ENCODE measurements around the gene EOGT.

The EOGT gene

GRCh38 chr3:68963376-68963775, 50.1 kb downstream of the EOGT start:
- DNase-seq (ENCODE audit: low read depth): no peak

DNA sequence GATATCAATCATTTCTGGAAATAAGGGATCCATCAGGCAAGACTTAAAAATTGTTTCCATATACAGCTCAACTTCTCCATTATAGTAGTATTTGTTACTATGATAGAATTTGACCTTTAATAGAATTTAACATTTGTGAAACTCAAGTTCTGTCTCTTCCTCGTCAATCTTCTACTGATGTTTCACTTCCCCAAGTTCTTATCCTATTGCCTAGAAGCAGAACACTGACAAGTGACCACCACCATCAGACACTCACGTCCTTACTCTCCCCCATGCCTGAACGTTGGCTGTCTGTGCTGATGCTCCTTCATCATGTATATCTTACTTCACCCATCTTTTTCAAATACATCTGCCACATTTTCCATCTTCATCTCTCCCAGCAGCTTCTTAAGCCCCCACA, 54.6 kb downstream of the EOGT start:
- DNase-seq (ENCODE audit: low read depth): no peak

DNA sequence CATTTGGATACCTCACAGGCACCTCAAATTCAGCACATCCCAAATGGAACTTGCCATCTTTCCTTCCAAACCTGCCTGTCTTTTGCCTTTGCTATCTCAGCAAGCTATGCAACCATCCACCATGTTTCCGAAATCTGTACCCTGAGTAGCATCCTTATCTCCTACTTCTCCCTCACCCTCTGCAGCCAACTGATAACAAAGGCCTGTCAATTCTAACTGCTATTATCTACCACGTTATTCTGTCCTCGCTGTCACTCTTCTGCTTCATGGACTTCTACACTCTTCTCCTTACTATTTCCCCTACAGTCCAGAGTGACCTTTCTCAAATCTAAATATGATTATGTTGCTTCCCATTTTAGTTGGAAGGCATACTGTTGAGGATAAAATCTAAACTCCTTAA, 55.6 kb downstream of the EOGT start:
- no peak for DNase-seq (ENCODE audit: low read depth)

GRCh38 chr3:68953816-68954444, 59.6 kb downstream of the EOGT start:
- DNase-seq (ENCODE audit: low read depth): no peak

- DNase-seq (ENCODE audit: low read depth): no peak
These were observed 68.3 kb downstream of the EOGT start for GRCh38 chr3:68945225-68945624.

GRCh38 chr3:68943753-68944500, 69.6 kb downstream of the EOGT start:
- DNase-seq (ENCODE audit: low read depth): no peak

DNA sequence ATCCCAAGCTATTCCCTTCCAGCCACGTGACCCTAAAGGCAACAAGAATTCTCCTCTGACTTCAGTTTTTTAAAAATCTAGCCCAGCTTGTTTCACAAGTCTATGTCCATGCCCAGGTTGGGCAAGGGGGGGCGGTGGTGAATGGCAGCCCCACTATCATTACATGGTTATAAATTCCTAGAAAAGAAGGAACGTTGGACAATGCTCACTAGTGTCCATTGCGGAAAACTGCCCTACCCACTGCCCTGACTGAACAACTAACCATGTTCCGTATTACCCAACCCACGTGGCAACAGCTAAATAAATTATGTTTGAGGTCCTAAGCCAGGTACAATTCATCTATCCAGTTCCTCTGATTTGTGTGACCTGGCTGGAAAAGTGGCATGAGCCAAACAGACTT, 72.4 kb downstream of the EOGT start:
- no peak for DNase-seq (ENCODE audit: low read depth)

DNA sequence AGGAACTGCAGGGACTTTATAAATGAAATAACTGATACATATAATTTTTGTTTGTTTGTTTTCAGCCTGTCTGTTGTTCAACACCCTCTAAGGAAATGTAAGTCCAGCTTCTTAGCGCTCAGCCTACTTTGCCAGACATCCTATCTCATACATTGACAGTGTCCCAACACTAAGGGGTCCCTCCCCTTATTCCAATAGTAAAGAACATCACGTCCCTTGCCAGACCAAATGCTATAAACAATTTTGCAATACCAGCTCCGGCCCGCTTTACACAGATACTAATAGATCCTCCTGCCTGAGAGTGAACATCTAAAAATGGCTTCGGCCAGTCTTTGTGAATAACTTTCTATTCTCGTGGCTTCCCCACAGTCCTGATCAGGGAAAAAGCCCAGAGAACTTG, 76.6 kb downstream of the EOGT start:
- no peak for DNase-seq (ENCODE audit: low read depth)

GRCh38 chr3:68935778-68936177, 77.7 kb downstream of the EOGT start:
- no peak for DNase-seq (ENCODE audit: low read depth)

DNA sequence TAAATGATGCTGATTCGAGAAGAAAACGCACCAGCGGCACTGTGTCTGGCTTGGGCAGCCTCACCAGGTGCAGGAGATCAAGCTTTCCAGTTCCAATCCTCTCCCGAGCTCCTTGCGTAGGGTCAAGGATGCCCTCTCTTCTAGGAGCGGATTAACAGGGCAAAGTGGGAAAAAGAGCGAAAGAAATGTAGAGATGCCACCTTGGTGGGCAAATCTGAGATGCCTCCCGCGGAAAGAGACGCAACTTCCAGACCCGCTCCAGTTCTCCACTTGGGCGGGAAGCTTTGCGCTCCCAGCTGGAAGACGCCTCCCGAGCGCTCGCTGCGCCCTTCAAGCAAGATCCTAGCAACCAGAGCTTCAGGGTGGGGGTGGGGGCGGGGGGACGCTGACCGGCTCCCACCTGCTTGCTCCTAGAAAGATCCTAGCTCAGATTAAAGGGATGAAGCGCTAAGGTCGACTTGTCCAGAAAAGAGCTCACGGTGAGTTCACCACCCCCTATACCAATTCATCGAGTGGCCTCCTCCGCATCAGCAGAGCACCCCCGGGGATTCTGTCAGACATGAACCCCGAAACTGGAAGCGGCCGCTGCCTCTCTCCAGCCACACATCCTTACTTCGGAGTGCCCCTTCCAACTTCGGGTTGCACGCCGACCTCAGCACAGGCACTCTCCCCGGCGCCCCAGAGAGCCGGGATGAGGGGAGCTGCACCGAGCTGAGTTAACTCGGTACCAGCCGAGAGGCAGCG, 81.9 kb downstream of the EOGT start:
- DNase-seq (ENCODE audit: low read depth): no peak

Data from stromal cell of bone marrow (primary cell).